Heart right ventricle (tissue), 16 donors: ENCODE data around the gene KRTAP10-12. TPM values are rescaled to one million over a fixed set of nuclear protein-coding genes. Genes with fewer than 3 reads are reported as not detected.

Experiments
- ATAC-seq, 8 donors: fragments of 200-7000 bp; cut with Tn5 transposase; one replicate each; pipeline ENCODE4 v1.9.1; 2020; ENCODE audit warnings: mild to moderate bottlenecking in 8 of 8, moderate library complexity in 8 of 8, moderate number of reproducible peaks in 1 of 8
- DNase-seq, 2 donors: peaks; one replicate each; pipeline ENCODE4 v3.0.0-alpha.2; 2020
- H3K27ac ChIP-seq, 10 donors: fragments of 200-600 bp; sonication (generic) in 2 of 10; one replicate each; pipeline versions ENCODE4 v1.5.0 to v1.8.0; 2020 to 2022; ENCODE audit warnings: mild to moderate bottlenecking in 3 of 10
- H3K27me3 ChIP-seq, 7 donors: fragments of 200-600 bp; one replicate each; pipeline ENCODE4 v1.8.0; 2021 to 2022; ENCODE audit warnings: mild to moderate bottlenecking in 2 of 7
- H3K36me3 ChIP-seq, 9 donors: fragments of 200-600 bp; sonication (generic) in 1 of 9; one replicate each; pipeline versions ENCODE4 v1.5.0 to v1.8.0; 2020 to 2022; ENCODE audit warnings: mild to moderate bottlenecking in 2 of 9
- H3K4me1 ChIP-seq, 9 donors: fragments of 200-600 bp; sonication (generic) in 1 of 9; one replicate each; pipeline versions ENCODE4 v1.5.0 to v1.8.0; 2020 to 2022; ENCODE audit warnings: mild to moderate bottlenecking in 4 of 9
- H3K4me3 ChIP-seq, 10 donors: fragments of 200-600 bp; sonication (generic) in 2 of 10; one replicate each; pipeline versions ENCODE4 v1.5.0 to v1.8.0; 2020 to 2022; ENCODE audit warnings: mild to moderate bottlenecking in 7 of 10, moderate library complexity in 2 of 10
- H3K9me3 ChIP-seq, 11 donors: fragments of 200-600 bp in 10 of 11; sonication (generic) in 2 of 11; one replicate each; pipeline versions ENCODE4 v1.5.0 to v1.8.0; 2013 to 2022; ENCODE audit warnings: mild to moderate bottlenecking in 2 of 11, control low read depth in 1 of 11, moderate library complexity in 1 of 11
- CTCF ChIP-seq, 9 donors: fragments of 200-600 bp; sonication (generic) in 2 of 9; IDR thresholded peaks; one replicate each; pipeline versions ENCODE4 v1.5.0 to v1.8.0; 2021 to 2022; ENCODE audit warnings: antibody characterized with exemption in 9 of 9, mild to moderate bottlenecking in 5 of 9, moderate library complexity in 1 of 9
- WGBS, 2 donors: extraction: QIAGEN DNeasy Blood & Tissue Kit; methylation state at CpG; one replicate each; pipeline ENCODE4 v1.1.7; 2013; ENCODE audit warnings: inconsistent platforms in 1 of 2; 5-methylcytosine and 5-hydroxymethylcytosine counted together
- intact Hi-C, 10 donors: fragments of 100-400 bp; cut with DNase I; formaldehyde crosslinking; loops; one replicate each; pipeline versions ENCODE4 v1.11.1 to v1.14.2; 2022
- polyA plus RNA-seq, 2 donors: library from polyadenylated mRNA; stranded (reverse); fragments of 200-250 nt; gene quantifications; one replicate each; pipeline ENCODE4 v1.2.3, GENCODE V29; 2013
- total RNA-seq, 10 donors: library from RNA; stranded (reverse); fragmentation: NEBNext Ultra II Directional in 3 of 10; extraction: Animal tissue kit (Norgen Biotek cat#: 25700) in 3 of 10; gene quantifications; one replicate each; pipeline versions ENCODE4 v1.2.1 to v1.2.4, GENCODE V29; 2021 to 2023
- donor health status: Arrhythmogenic right ventricular cardiomyopathy.
- donor health status: ischemic (EF 13 %, LVEDD 7.1; RV severe dilation, severe dysfunction).
- donor health status: healthy with polysubstance abuse.
- donor health status: DM: no; HTN: yes; CAD: no.
- donor health status: DM: no; HTN: no; CAD: no.
- donor health status: ischemic (EF 25% LVEDD 6.9; RV normal size, moderate dysfunction).
- donor health status: ischemic (EF 25% LVEDD 5.7; RV mildly dilated, moderate dysfunction).
- donor health status: healthy.
- donor health status: DM: yes; HTN: yes; CAD: no.
- donor health status: Ischemic cardiomyopathy.
- donor health status: ischemic (EF 35%, LVEDD 5.7; RV mildly dilated, moderate dysfunction).
- donor health status: nonischemic (EF 11% LVEDD 7.7; RV severe dilation, severe dysfunction).
- donor health status: DM: yes; HTN: yes; CAD: no.
- donor health status: PGD.
- donor health status: ischemic (EF 29% LVEDD 5.4; RV normal size, mild dysfunction).
- donor health status: nonischemic (EF 23%, LVEDD 6.1; RV moderate dilation, normal function).

The KRTAP10-12 gene
- total and polyA plus RNA-seq, 12 donors: not detected

- Histone ChIP-seq H3K27ac (no peak overlapping the region), H3K4me3 (no peak overlapping the region), H3K36me3 (no peaks in the 10 kb centered on the region), H3K27me3 (peaks cover 0 to 97% (median 83%) of the 10 kb centered on the region in 7 donors), H3K4me1 (no peaks in the 10 kb centered on the region), H3K9me3 (peaks cover 0 to 2% (median 0%) of the 10 kb centered on the region in 11 donors)
- ATAC-seq: no peak
- no peak for TF ChIP-seq CTCF (IDR thresholded peaks at IDR 0.05)
- 39% methylated on average over 17 of the region's 17 CpGs for WGBS, 2 donors
- intact Hi-C loops: no loop called here
- DNase-seq: no peak
These were observed 2.6 kb downstream of the KRTAP10-12 start for GRCh38 chr21:44699502-44700001.

GRCh38 chr21:44700101-44701022 is 3.4 kb downstream of the KRTAP10-12 start:
- Histone ChIP-seq H3K4me3 (no peak overlapping the region), H3K9me3 (no peaks in the 10 kb centered on the region), H3K27ac (no peak overlapping the region), H3K27me3 (peaks cover 0 to 92% (median 90%) of the 10 kb centered on the region in 7 donors), H3K4me1 (no peaks in the 10 kb centered on the region), H3K36me3 (no peaks in the 10 kb centered on the region)
- TF ChIP-seq CTCF (IDR thresholded peaks at IDR 0.05): no peak
- intact Hi-C loops: no loop called here
- WGBS, 2 donors: 46 to 47% methylated on average over 21 of the region's 21 CpGs
- DNase-seq (no peak), ATAC-seq (no peak)

- H3K36me3 ChIP-seq: no peaks in the 10 kb centered on the region
- H3K27ac ChIP-seq: no peak overlapping the region
- H3K4me1 ChIP-seq: no peaks in the 10 kb centered on the region
- intact Hi-C loops: no loop called here
- no peak for TF ChIP-seq CTCF (IDR thresholded peaks at IDR 0.05)
- no peak overlapping the region for H3K4me3 ChIP-seq
- WGBS, 2 donors: 83 to 85% methylated on average over 14 of the region's 14 CpGs
- ATAC-seq (no peak), DNase-seq (no peak)
- H3K27me3 ChIP-seq: peaks cover 0 to 94% (median 88%) of the 10 kb centered on the region in 7 donors
- H3K9me3 ChIP-seq: no peaks in the 10 kb centered on the region
These were observed 4.0 kb downstream of the KRTAP10-12 start for GRCh38 chr21:44701023-44701400.

- Histone ChIP-seq H3K27ac (no peak overlapping the region), H3K27me3 (peaks cover 0 to 95% (median 89%) of the 10 kb centered on the region in 7 donors), H3K9me3 (no peaks in the 10 kb centered on the region), H3K36me3 (no peaks in the 10 kb centered on the region), H3K4me1 (peaks cover 0 to under 1% (median 0%) of the 10 kb centered on the region in 9 donors), H3K4me3 (no peak overlapping the region)
- WGBS, 2 donors: 45 to 49% methylated on average over 12 of the region's 12 CpGs
- intact Hi-C loops: no loop called here
- DNase-seq (no peak), ATAC-seq (no peak)
- TF ChIP-seq CTCF (IDR thresholded peaks at IDR 0.05): no peak
These were observed 4.6 kb downstream of the KRTAP10-12 start for GRCh38 chr21:44701541-44701940.
